ENCODE measurements around the gene COMMD8.

DNA sequence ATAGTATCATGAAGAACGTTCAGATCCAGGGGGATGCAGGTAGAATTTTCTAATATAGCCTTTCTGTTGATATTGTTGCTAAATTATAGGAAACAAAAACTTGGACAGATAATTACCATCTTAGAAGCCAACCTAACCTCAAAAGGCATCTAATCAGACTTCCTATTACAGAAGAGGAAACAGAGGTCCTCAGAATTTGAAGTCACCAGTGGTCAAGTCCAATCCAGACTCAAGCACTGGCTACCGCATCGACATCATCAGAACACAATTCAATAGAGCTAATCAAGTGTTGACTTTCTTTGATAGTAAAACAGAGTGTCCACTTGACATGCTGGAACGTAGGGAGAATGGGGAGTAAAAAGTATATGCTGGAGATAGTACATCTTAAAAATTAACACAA lies 11.3 kb upstream of the COMMD8 start:
- no peak for TF ChIP-seq EZH2 (IDR thresholded peaks at IDR 0.05; ENCODE audit: low read length)
- TF ChIP-seq, protein P1, sequence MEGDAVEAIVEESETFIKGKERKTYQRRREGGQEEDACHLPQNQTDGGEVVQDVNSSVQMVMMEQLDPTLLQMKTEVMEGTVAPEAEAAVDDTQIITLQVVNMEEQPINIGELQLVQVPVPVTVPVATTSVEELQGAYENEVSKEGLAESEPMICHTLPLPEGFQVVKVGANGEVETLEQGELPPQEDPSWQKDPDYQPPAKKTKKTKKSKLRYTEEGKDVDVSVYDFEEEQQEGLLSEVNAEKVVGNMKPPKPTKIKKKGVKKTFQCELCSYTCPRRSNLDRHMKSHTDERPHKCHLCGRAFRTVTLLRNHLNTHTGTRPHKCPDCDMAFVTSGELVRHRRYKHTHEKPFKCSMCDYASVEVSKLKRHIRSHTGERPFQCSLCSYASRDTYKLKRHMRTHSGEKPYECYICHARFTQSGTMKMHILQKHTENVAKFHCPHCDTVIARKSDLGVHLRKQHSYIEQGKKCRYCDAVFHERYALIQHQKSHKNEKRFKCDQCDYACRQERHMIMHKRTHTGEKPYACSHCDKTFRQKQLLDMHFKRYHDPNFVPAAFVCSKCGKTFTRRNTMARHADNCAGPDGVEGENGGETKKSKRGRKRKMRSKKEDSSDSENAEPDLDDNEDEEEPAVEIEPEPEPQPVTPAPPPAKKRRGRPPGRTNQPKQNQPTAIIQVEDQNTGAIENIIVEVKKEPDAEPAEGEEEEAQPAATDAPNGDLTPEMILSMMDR (optimal IDR thresholded peaks at IDR 0.05 in 1 of 3, IDR thresholded peaks at IDR 0.05 in 1 of 3, conservative IDR thresholded peaks at IDR 0.05 in 1 of 3; ENCODE audit: extremely low read depth in 1 of 3, insufficient read depth in 2 of 3, low read length in 3 of 3): no peak

Measured in keratinocyte (primary cell).